GM12891 (cell line): ENCODE results near the gene POU6F2.

Experiments used
- POLR2A ChIP-seq: IDR thresholded peaks from 2 replicates; pipeline ENCODE4 v1.6.1; 2011; ENCODE audit warnings: low read depth, low read length, control low read depth
- POLR2AphosphoS5 ChIP-seq: IDR thresholded peaks from 2 replicates; pipeline ENCODE4 v1.6.1; 2011; ENCODE audit warnings: low read depth, low read length, control low read depth
- TAF1 ChIP-seq: IDR thresholded peaks from 2 replicates; pipeline ENCODE4 v1.6.1; 2011; ENCODE audit warnings: low read depth, low read length, control low read depth

GRCh38 chr7:39005036-39005435 lies 27.3 kb downstream of the POU6F2 start:
- TF ChIP-seq TAF1: no peak
- no peak for TF ChIP-seq POLR2A
- TF ChIP-seq POLR2AphosphoS5: no peak
